K562 (cell line): Measurements from ENCODE around the gene CENPX. TPM values are rescaled to one million over a fixed set of nuclear protein-coding genes. Genes with fewer than 3 reads are reported as not detected.

Experiments
- ATAC-seq: fragments of 200-7000 bp; cut with Tn5 transposase; 3 replicates; pipeline ENCODE4 v1.9.1; 2020; ENCODE audit warnings: moderate library complexity
- BruUV-seq: library from RNA; stranded (reverse); fragments of 400-500 nt; replicated peaks from 2 replicates; lab custom pipeline; 2021; lab: Mats Ljungman, UMichigan
- CTCF ChIA-PET: fragments of 300-600 bp; formaldehyde crosslinking; extraction: SDS; loops from one replicate; lab custom pipeline; 2021; ENCODE audit warnings: low intra/inter-chr PET ratio; lab: Yijun Ruan, JAX
- POLR2A ChIA-PET: fragments of 300-600, 350-650 bp; sonication (Branson Sonifier 250); formaldehyde crosslinking; extraction: SDS; loops from one replicate; lab custom pipeline; 2021; ENCODE audit warnings: antibody characterized with exemption, inconsistent platforms; lab: Yijun Ruan, JAX
- DNase-seq, 4 experiments: peaks; one replicate each; pipeline versions ENCODE4 v3.0.0 to v3.0.0-alpha.2; 2011 to 2018; ENCODE audit warnings: low spot score in 3 of 4, mixed read lengths in 3 of 4; ENCODE audit errors: extremely low read depth in 1 of 4
- FAIRE-seq: peaks from 2 replicates; lab custom pipeline; 2011; peaks lifted over from hg19 to GRCh38; lab: Jason Lieb, UNC
- H2AFZ ChIP-seq: 2 replicates; pipeline ENCODE4 v1.6.0; 2011; ENCODE audit warnings: low read depth, low read length, control low read depth, inconsistent platforms
- H3K27ac ChIP-seq: fragments of 200-600 bp; 3 replicates; pipeline ENCODE4 v1.8.0; 2011; ENCODE audit warnings: low read depth, mild to moderate bottlenecking, control low read depth, inconsistent platforms, low read length, moderate library complexity, mixed read lengths; ENCODE audit errors: extremely low read depth
- H3K27me3 ChIP-seq, 2 experiments: fragments of 300-600 bp in 1 of 2; 2 replicates in 1 of 2; 3 replicates in 1 of 2; pipeline versions ENCODE4 v1.6.0 to v1.8.0; 2011; ENCODE audit warnings: inconsistent platforms in 2 of 2, low read length in 2 of 2, mild to moderate bottlenecking in 1 of 2, mixed read lengths in 1 of 2, moderate library complexity in 1 of 2; ENCODE audit not compliant: control insufficient read depth in 2 of 2, insufficient read depth in 2 of 2
- H3K36me3 ChIP-seq: fragments of 300-600 bp; 3 replicates; pipeline ENCODE4 v1.8.0; 2011; ENCODE audit warnings: mild to moderate bottlenecking, low read length, inconsistent platforms; ENCODE audit not compliant: control insufficient read depth, insufficient read depth
- H3K4me1 ChIP-seq, 2 experiments: fragments of 200-600 bp in 1 of 2; replicated peaks in 1 of 2; 2 replicates in 1 of 2; 3 replicates in 1 of 2; pipeline versions ENCODE4 v1.5.1 to v1.8.0; 2011; ENCODE audit warnings: inconsistent platforms in 2 of 2, low read length in 2 of 2, mild to moderate bottlenecking in 1 of 2, mixed read lengths in 1 of 2, moderate library complexity in 1 of 2; ENCODE audit not compliant: control insufficient read depth in 2 of 2, insufficient read depth in 2 of 2
- H3K4me2 ChIP-seq: 2 replicates; pipeline ENCODE4 v1.6.1; 2011; ENCODE audit warnings: low read length, control low read depth, inconsistent platforms, mixed read lengths; ENCODE audit not compliant: insufficient read depth
- H3K4me3 ChIP-seq: fragments of 200-600 bp; sonication (generic), shearing (Covaris generic); 2 replicates; pipeline ENCODE4 v1.5.1; 2016; ENCODE audit warnings: control low read depth, inconsistent platforms
- H3K79me2 ChIP-seq: fragments of 200-600 bp; 3 replicates; pipeline ENCODE4 v1.8.0; 2011; ENCODE audit warnings: low read length, inconsistent platforms; ENCODE audit not compliant: control insufficient read depth, insufficient read depth
- H3K9ac ChIP-seq, 2 experiments: 2 replicates each; pipeline versions ENCODE4 v1.6.0 to v1.6.1; 2011; ENCODE audit warnings: low read depth in 2 of 2, low read length in 2 of 2, control low read depth in 1 of 2, inconsistent platforms in 1 of 2, mild to moderate bottlenecking in 1 of 2, mixed read lengths in 1 of 2; ENCODE audit not compliant: insufficient read depth in 1 of 2
- H3K9me1 ChIP-seq: one replicate; pipeline ENCODE4 v1.6.0; 2011; ENCODE audit warnings: inconsistent platforms, mild to moderate bottlenecking, low read length, moderate library complexity; ENCODE audit not compliant: control insufficient read depth, insufficient read depth
- H3K9me3 ChIP-seq: replicated peaks from 2 replicates; pipeline ENCODE4 v1.5.1; 2011; ENCODE audit warnings: low read depth, low read length, inconsistent platforms; ENCODE audit not compliant: control insufficient read depth, insufficient read depth
- H4K20me1 ChIP-seq: replicated peaks from 2 replicates; pipeline ENCODE4 v1.6.1; 2011; ENCODE audit warnings: low read length, inconsistent platforms, mixed read lengths; ENCODE audit not compliant: control insufficient read depth, insufficient read depth
- ELF1 ChIP-seq: fragments of 200-800 bp; sonication (Bioruptor generic); IDR thresholded peaks from 2 replicates; pipeline ENCODE4 v1.6.1; 2016; ENCODE audit warnings: missing genetic modification characterization, missing compliant biosample characterization
- JUNB ChIP-seq: fragments of 450-650 bp; formaldehyde crosslinking; conservative IDR thresholded peaks from 2 replicates; pipeline ENCODE4 v1.4.0; 2020; ENCODE audit warnings: mild to moderate bottlenecking
- POLR2G ChIP-seq: fragments of 200-400 bp; formaldehyde crosslinking; IDR thresholded peaks from 2 replicates; pipeline ENCODE4 v1.6.1; 2017; ENCODE audit warnings: low read depth, mild to moderate bottlenecking, antibody characterized with exemption, low read length, moderate library complexity
- POLR3G ChIP-seq: IDR thresholded peaks from 2 replicates; pipeline ENCODE4 v1.6.1; 2011; ENCODE audit not compliant: insufficient read length, insufficient replicate concordance; ENCODE audit errors: extremely low read depth
- RBFOX2 ChIP-seq: fragments of 200-400 bp; formaldehyde crosslinking; IDR thresholded peaks from 2 replicates; pipeline ENCODE4 v1.6.1; 2017; ENCODE audit warnings: low read depth, mild to moderate bottlenecking, low read length, moderate library complexity
- VEZF1 ChIP-seq: fragments of 200-800 bp; sonication (Bioruptor generic); IDR thresholded peaks from 2 replicates; pipeline ENCODE4 v1.6.1; 2017; ENCODE audit warnings: missing genetic modification characterization, missing compliant biosample characterization
- WGBS: fragments of 100-300 bp; shearing (Covaris generic); methylation state at CpG from one replicate; pipeline ENCODE4 v1.1.6; 2016; ENCODE audit warnings: low coverage, mixed read lengths; ENCODE audit not compliant: insufficient coverage; ENCODE audit errors: missing lambda C conversion rate; 5-methylcytosine and 5-hydroxymethylcytosine counted together
- in situ Hi-C: fragments of 300-500 bp; cut with MboI; formaldehyde crosslinking; loops from 4 replicates; pipeline ENCODE4 v1.15.0; 2018; ENCODE audit warnings: inconsistent platforms, mixed read lengths
- intact Hi-C: fragments of 100-400 bp; cut with micrococcal nuclease; formaldehyde crosslinking; loops from 2 replicates; pipeline ENCODE4 v1.14.2; 2022
- polyA plus RNA-seq, 8 experiments: library from polyadenylated mRNA; depleted of rRNA in 4 of 8; stranded (reverse) in 5 of 8; unstranded in 3 of 8; fragments of >200 nt; fragmentation: Nextera tagmentation in 2 of 8; fragmentation: Illumina TruSeq in 1 of 8; extraction: Ambion mirVana in 2 of 8; extraction: Trizol in 1 of 8; gene quantifications; 2 replicates each; pipeline versions ENCODE4 v1.2.1 to v1.2.3, GENCODE V29; 2011 to 2014; ENCODE audit warnings: inconsistent platforms in 1 of 8, missing spikeins in 1 of 8
- total RNA-seq, 7 experiments: library from RNA; depleted of rRNA in 6 of 7; stranded (reverse); fragments of >200 nt in 6 of 7; fragmentation: Illumina TruSeq in 2 of 7; extraction: Trizol in 2 of 7; gene quantifications; 2 replicates each; pipeline versions ENCODE4 v1.2.1 to v1.2.3, GENCODE V29; 2011 to 2021; ENCODE audit warnings: low replicate concordance in 1 of 7

The CENPX gene
- total and polyA plus RNA-seq, 9 of the 15 experiments (the other 6 are each of a cell fraction or from before 2014, with no cell fraction given): 32.7 to 352 (median 127) TPM

- no peak for ATAC-seq
- CTCF ChIA-PET: interaction anchor here (6.6 kb wide), 1 partner anchor 58 kb away, joined by 103 read pairs; the partner anchor contains the start of gene NOTUM
- no TSS peak for BruUV-seq
These were observed 5.0 kb downstream of the CENPX start for GRCh38 chr17:82017612-82018151.

GRCh38 chr17:82016875-82017459 is 5.7 kb downstream of the CENPX start:
- ATAC-seq: no peak
- no peaks in the 10 kb centered on the region for H3K9me1 ChIP-seq
- no peak overlapping the region for H3K4me2 ChIP-seq
- peaks cover 20% of the 10 kb centered on the region for H3K79me2 ChIP-seq
- no peak overlapping the region for H2AFZ ChIP-seq
- 91% methylated on average over 12 of the region's 24 CpGs for WGBS
- H3K9ac ChIP-seq: no peak overlapping the region; a peak in 1 of 4 replicates
- DNase-seq: no peak
- no peak overlapping the region for H3K27ac ChIP-seq
- no peak for FAIRE-seq
- H3K4me3 ChIP-seq: no peak overlapping the region
- ChIA-PET POLR2A (interaction anchor here (0.7 to 1.0 kb wide), 3 partner anchors 12 to 74 kb away, joined by 3 to 4 read pairs (median 3); no protein-coding TSS in a partner anchor), CTCF (interaction anchor here (6.6 kb wide), 1 partner anchor 57 kb away, joined by 103 read pairs; the partner anchor contains the start of gene NOTUM)
- no TSS peak for BruUV-seq
- intact Hi-C loops (no loop called here), in situ Hi-C loops (no loop called here)
- no peaks in the 10 kb centered on the region for H3K27me3 ChIP-seq
- H3K36me3 ChIP-seq: peaks cover 30% of the 10 kb centered on the region; the same call in 1 of the 3 replicates
- no peaks in the 10 kb centered on the region for H3K9me3 ChIP-seq
- peaks cover 14 to 95% of the 10 kb centered on the region in 2 experiments; a peak in 4 of 5 replicates for H3K4me1 ChIP-seq
- H4K20me1 ChIP-seq: peaks cover 17% of the 10 kb centered on the region
- no peak for TF ChIP-seq VEZF1 (CRISPR knock-in tag)
- TF ChIP-seq POLR2G: peak; percentile 56
- no peak for TF ChIP-seq POLR3G
- TF ChIP-seq RBFOX2: peak; percentile 39; the same call in 1 of the 2 replicates
- TF ChIP-seq JUNB: no peak

More at GRCh38 chr17:82017612-82018151, 5.0 kb downstream of the CENPX start:
- Histone ChIP-seq H3K4me3 (no peak overlapping the region), H3K4me2 (no peak overlapping the region), H3K9me3 (no peaks in the 10 kb centered on the region), H3K27ac (no peak overlapping the region), H3K79me2 (peaks cover 27% of the 10 kb centered on the region), H4K20me1 (peaks cover 17% of the 10 kb centered on the region), H3K9me1 (no peaks in the 10 kb centered on the region), H3K9ac (peak overlapping the region in 1 of 2 experiments; percentile 55; a peak in 2 of 4 replicates), H3K27me3 (no peaks in the 10 kb centered on the region), H3K36me3 (peaks cover 30% of the 10 kb centered on the region; the same call in 1 of the 3 replicates), H3K4me1 (peaks cover 14 to 94% of the 10 kb centered on the region in 2 experiments; a peak in 4 of 5 replicates), H2AFZ (no peak overlapping the region)
- no peak for FAIRE-seq
- POLR2A ChIA-PET: interaction anchor here (0.6 to 1.0 kb wide), 3 partner anchors 9 to 46 kb away, joined by 3 to 6 read pairs (median 3); no protein-coding TSS in a partner anchor
- TF ChIP-seq ELF1 (tag): no peak
- TF ChIP-seq POLR2G: peak; percentile 55
- in situ Hi-C loops (no loop called here), intact Hi-C loops (no loop called here)
- WGBS: 64% methylated on average over 7 of the region's 13 CpGs
- DNase-seq: peak in 1 of 4 experiments; percentile 35
